Measurements from ENCODE around the gene RPS5.
"Not testable (repeated sequence)": the region's sequence is repeated elsewhere in the genome, so short reads cannot be mapped to it uniquely, and the experiment has no call there.

RPS5 gene

GRCh38 chr19:58400916-58401839 lies 14.1 kb downstream of the RPS5 start:
- peak; percentile 96 to 99 for DNase-seq (ENCODE audit: extremely low read depth in 1 of 2, low read depth in 1 of 2)

- no peak for DNase-seq (ENCODE audit: extremely low read depth in 1 of 2, low read depth in 1 of 2)
Measured at GRCh38 chr19:58401840-58402421, 14.9 kb downstream of the RPS5 start.

GRCh38 chr19:58403920-58404478 lies 16.9 kb downstream of the RPS5 start:
- DNase-seq (ENCODE audit: extremely low read depth in 1 of 2, low read depth in 1 of 2): not testable (repeated sequence)

GRCh38 chr19:58406818-58407657 lies 20.0 kb downstream of the RPS5 start:
- no peak for DNase-seq (ENCODE audit: extremely low read depth in 1 of 2, low read depth in 1 of 2)

DNA sequence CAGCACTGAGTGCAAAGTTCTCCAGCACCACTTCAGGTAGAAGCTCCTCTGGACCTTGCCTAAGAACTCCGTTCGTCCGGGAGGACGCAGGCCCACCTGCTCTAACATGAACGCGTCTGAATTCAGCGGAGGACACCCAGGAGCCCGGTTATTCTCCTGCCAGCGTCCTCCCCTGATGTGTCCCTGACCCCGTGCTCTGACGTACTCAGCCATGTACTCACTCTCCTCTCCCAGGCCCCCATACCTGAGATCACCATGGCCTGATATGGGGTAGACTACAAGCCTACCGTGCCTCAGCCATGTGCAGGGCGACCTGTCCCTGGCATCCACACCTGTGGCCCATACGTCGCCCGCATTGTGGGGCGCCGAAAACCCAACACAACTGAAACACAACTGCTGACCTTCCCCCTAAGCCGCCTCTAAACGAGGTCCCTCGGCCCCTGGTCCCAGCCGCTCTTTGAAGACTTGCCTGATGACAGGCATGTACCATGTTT lies 20.6 kb downstream of the RPS5 start:
- DNase-seq (ENCODE audit: extremely low read depth in 1 of 2, low read depth in 1 of 2): no peak

DNA sequence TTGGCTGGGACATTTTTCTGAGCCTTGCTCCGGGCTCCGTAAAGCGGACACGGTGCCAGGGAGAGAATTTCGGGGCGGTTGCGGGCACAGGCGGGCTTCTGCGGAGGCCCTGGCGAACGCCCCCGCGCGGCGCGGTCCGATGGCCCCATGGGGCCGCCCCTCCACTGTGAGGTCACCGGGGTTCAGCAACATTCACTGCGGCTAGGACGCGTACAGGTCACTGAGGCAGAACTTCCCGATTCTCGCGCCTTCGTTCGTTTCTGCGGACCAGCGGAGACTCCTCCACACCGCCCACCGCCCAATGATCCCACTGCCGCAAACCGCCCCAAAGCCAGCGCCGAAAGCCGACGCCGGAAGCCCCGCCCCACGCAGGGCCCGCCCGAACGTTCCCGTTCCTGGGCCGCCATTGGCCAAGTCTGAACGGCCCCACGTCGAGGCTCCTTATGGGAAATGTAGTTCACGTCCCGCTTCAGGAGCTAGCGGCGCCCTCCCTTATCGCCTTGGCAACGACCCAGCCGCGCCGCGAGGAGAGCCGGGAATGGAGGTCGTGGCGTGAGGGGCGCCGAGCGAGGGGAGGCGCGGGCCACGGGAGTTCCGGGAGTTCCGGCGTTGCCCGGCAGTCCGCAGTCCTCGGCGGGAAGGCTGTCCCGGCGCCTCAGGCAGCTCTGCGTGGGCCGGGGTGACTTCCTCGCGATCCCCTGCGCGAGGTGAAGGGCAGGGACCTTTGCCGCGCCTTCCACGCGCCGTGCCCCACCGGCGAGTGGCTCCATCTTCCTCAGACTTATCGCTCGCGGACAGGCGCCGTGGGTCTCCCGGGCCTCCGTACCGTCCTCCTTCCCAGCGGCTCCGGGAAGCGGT lies 21.3 kb downstream of the RPS5 start, which contains the start of gene ZNF584:
Gene ZNF584, plus strand, starts transcription at position 498 of the 858 bp plus-strand sequence. CDS start 499 bp downstream, outside the sequence.
- peak; percentile 93 to 95 for DNase-seq (ENCODE audit: extremely low read depth in 1 of 2, low read depth in 1 of 2)

- no peak for DNase-seq (ENCODE audit: extremely low read depth in 1 of 2, low read depth in 1 of 2)
Measured at GRCh38 chr19:58409010-58409790, 22.1 kb downstream of the RPS5 start.

- DNase-seq (ENCODE audit: extremely low read depth in 1 of 2, low read depth in 1 of 2): no peak
Measured at GRCh38 chr19:58416604-58417003, 29.5 kb downstream of the RPS5 start.

DNA sequence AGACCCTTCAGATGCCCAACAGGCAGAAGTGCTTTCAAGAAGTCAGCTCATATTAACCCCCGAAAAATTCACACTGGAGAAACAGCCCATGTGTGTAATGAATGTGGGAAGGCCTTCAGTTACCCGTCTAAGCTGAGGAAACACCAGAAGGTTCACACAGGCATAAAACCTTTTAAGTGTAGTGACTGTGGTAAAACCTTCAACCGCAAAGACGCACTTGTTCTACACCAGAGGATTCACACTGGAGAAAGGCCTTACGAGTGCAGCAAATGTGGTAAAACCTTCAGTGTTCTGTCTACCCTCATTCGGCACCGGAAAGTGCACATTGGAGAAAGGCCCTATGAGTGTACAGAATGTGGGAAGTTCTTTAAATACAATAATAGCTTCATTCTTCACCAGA lies 30.0 kb downstream of the RPS5 start:
- no peak for DNase-seq (ENCODE audit: extremely low read depth in 1 of 2, low read depth in 1 of 2)

DNA sequence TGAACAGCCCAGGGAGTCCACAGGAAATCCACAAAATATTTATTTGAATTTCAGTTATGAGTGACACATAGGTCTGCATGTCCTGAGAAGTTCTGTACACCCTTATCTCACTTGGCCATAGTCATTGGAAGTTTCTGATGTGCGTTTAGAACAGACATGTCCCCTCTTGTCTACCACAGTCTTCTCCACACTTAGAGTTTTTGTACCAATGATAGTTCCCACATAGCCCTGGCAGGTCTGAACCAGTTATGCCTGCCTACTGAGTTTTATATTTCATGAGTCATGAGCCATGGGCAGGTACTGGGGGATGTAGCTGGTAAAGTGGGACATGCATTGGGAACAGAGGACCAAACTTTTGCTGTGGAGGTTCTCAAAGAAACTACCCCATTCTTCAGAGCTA lies 41.5 kb downstream of the RPS5 start:
- no peak for DNase-seq (ENCODE audit: extremely low read depth in 1 of 2, low read depth in 1 of 2)

- no peak for DNase-seq (ENCODE audit: extremely low read depth in 1 of 2, low read depth in 1 of 2)
Measured at GRCh38 chr19:58429745-58430144, 42.7 kb downstream of the RPS5 start.

DNA sequence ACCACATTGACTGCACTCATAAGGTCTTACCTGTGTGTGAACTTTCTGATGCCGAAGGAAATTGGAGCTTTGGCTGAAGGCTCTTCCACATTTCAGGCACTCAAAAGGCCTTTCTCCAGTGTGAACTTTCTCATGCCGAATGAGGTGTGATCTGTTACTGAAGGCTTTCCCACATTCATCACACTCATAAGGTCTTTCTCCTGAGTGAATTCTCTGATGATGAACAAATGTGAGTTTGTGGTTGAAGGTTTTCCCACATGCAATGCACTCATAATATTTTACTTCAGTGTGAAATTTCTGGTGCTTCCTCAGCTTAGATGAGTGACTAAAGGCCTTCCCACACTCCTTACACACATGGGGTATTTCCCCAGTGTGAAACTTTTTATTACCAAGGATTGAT lies 47.1 kb downstream of the RPS5 start:
- DNase-seq (ENCODE audit: extremely low read depth in 1 of 2, low read depth in 1 of 2): no peak

DNA sequence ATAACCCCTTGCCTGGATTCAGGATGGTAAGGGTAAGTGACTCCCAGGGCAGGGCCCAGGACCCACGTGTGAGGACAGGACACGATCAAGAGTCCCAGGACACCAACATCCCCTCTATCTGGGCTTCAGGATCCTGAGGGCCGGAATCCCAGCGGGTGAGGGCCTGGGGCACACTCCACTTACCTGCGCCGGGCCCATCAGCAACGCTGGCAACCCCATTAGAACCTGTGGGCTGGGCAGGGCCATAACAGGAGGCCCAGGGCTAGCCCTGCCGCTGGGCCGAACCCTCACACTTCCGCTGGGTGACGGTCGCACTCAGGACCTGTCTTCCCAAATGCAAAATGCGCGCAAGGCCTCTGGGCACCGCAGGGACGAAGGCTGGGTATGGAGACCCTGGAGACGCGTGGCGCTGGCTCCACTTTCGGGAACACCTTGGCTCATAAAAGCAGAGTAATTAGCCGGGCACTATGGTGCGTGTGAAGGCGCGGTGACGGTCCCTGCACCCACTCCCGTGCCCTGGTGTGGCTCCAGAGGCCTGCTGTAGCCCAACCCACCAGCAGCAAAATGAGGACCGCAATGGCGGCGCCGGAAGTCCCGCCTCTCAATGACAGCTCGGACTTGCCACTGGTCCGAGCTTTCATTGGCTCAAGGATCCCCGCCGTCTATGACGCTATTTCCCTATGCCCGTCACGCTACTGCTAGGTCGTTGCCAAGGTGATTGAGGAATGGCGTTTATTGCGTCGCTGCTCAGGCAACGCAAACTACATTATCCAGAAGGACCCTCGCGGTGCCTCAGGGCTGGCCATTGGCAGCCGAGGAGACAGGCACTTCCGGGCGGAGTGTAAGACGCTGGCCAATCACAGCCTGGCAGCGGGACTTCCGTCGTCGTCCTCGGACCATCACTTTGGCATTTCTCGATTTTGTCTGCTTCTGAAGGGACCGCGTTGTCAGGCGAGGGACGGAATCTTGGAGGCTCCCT lies 52.8 kb downstream of the RPS5 start, which contains the start of gene ZNF132:
Gene ZNF132, minus strand, starts transcription at position 578 of the 979 bp plus-strand sequence. Its CDS starts 332 bp downstream, at position 246.
- DNase-seq (ENCODE audit: extremely low read depth in 1 of 2, low read depth in 1 of 2): peak; percentile 85 to 95

GRCh38 chr19:58440556-58440955 lies 53.5 kb downstream of the RPS5 start:
- no peak for DNase-seq (ENCODE audit: extremely low read depth in 1 of 2, low read depth in 1 of 2)

DNA sequence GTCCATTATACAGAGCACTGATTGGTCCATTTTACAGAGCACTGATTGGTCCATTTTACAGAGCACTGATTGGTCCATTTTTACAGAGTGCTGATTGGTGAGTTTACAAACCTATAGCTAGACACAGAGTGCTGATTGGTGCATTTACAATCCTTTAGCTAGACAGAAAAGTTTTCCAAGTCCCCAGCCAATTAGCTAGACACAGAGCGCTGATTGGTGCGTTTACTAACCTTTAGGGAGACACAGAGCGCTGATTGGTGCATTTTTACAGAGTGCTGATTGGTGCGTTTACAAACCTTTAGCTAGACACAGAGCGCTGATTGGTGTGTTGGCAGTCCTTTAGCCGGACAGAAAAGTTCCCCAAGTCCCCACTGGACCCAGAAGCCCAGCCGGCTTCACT lies 55.9 kb downstream of the RPS5 start:
- DNase-seq (ENCODE audit: extremely low read depth in 1 of 2, low read depth in 1 of 2): not testable (repeated sequence)
